ENCODE measurements around the gene NUP37.

Gene NUP37

GRCh38 chr12:102043928-102044327 is 76.0 kb downstream of the NUP37 start:
- Histone ChIP-seq H3K36me3 (ENCODE audit: insufficient read depth, low read length) (peaks cover 10% of the 10 kb centered on the region), H3K4me1 (ENCODE audit: insufficient read depth, low read length) (no peaks in the 10 kb centered on the region), H3K27me3 (ENCODE audit: insufficient read depth, low read length) (no peaks in the 10 kb centered on the region), H3K9me3 (ENCODE audit: low read length) (no peaks in the 10 kb centered on the region), H3K4me3 (ENCODE audit: low read length) (no peak overlapping the region), H2AFZ (ENCODE audit: low read depth, low read length) (no peak overlapping the region)

GRCh38 chr12:102033991-102034745 is 85.7 kb downstream of the NUP37 start:
- Histone ChIP-seq H3K4me3 (ENCODE audit: low read length) (no peak overlapping the region), H3K9me3 (ENCODE audit: low read length) (no peaks in the 10 kb centered on the region), H2AFZ (ENCODE audit: low read depth, low read length) (no peak overlapping the region), H3K4me1 (ENCODE audit: insufficient read depth, low read length) (no peaks in the 10 kb centered on the region), H3K36me3 (ENCODE audit: insufficient read depth, low read length) (peaks cover 7% of the 10 kb centered on the region), H3K27me3 (ENCODE audit: insufficient read depth, low read length) (no peaks in the 10 kb centered on the region)

- Histone ChIP-seq H3K4me1 (ENCODE audit: insufficient read depth, low read length) (no peaks in the 10 kb centered on the region), H3K27me3 (ENCODE audit: insufficient read depth, low read length) (no peaks in the 10 kb centered on the region), H3K4me3 (ENCODE audit: low read length) (no peak overlapping the region), H3K36me3 (ENCODE audit: insufficient read depth, low read length) (peaks cover 5% of the 10 kb centered on the region), H2AFZ (ENCODE audit: low read depth, low read length) (no peak overlapping the region), H3K9me3 (ENCODE audit: low read length) (no peaks in the 10 kb centered on the region)
Observed at GRCh38 chr12:102031852-102032251, 88.1 kb downstream of the NUP37 start.

- H2AFZ ChIP-seq (ENCODE audit: low read depth, low read length), result no peak overlapping the region
- no peak overlapping the region for H3K4me3 ChIP-seq (ENCODE audit: low read length)
- no peaks in the 10 kb centered on the region for H3K4me1 ChIP-seq (ENCODE audit: insufficient read depth, low read length)
- H3K27me3 ChIP-seq (ENCODE audit: insufficient read depth, low read length), result no peaks in the 10 kb centered on the region
- H3K36me3 ChIP-seq (ENCODE audit: insufficient read depth, low read length), result no peaks in the 10 kb centered on the region
- no peaks in the 10 kb centered on the region for H3K9me3 ChIP-seq (ENCODE audit: low read length)
Observed at GRCh38 chr12:102029141-102029540, 90.8 kb downstream of the NUP37 start.

- H3K27me3 ChIP-seq (ENCODE audit: insufficient read depth, low read length), result no peaks in the 10 kb centered on the region
- H3K4me3 ChIP-seq (ENCODE audit: low read length), result no peak overlapping the region
- H3K36me3 ChIP-seq (ENCODE audit: insufficient read depth, low read length), result peaks cover 6% of the 10 kb centered on the region
- H3K9me3 ChIP-seq (ENCODE audit: low read length), result no peaks in the 10 kb centered on the region
- no peak overlapping the region for H2AFZ ChIP-seq (ENCODE audit: low read depth, low read length)
- H3K4me1 ChIP-seq (ENCODE audit: insufficient read depth, low read length), result no peaks in the 10 kb centered on the region
Observed at GRCh38 chr12:102026728-102027127, 93.2 kb downstream of the NUP37 start.

GRCh38 chr12:102024765-102025164 is 95.1 kb downstream of the NUP37 start:
- Histone ChIP-seq H3K4me3 (ENCODE audit: low read length) (no peak overlapping the region), H3K9me3 (ENCODE audit: low read length) (no peaks in the 10 kb centered on the region), H2AFZ (ENCODE audit: low read depth, low read length) (no peak overlapping the region), H3K27me3 (ENCODE audit: insufficient read depth, low read length) (no peaks in the 10 kb centered on the region), H3K4me1 (ENCODE audit: insufficient read depth, low read length) (no peaks in the 10 kb centered on the region), H3K36me3 (ENCODE audit: insufficient read depth, low read length) (peaks cover 6% of the 10 kb centered on the region)

GRCh38 chr12:102023343-102023930 is 96.5 kb downstream of the NUP37 start:
- H3K4me3 ChIP-seq (ENCODE audit: low read length), result no peak overlapping the region
- H3K36me3 ChIP-seq (ENCODE audit: insufficient read depth, low read length), result peaks cover 6% of the 10 kb centered on the region
- H3K4me1 ChIP-seq (ENCODE audit: insufficient read depth, low read length), result no peaks in the 10 kb centered on the region
- H3K9me3 ChIP-seq (ENCODE audit: low read length), result no peaks in the 10 kb centered on the region
- H3K27me3 ChIP-seq (ENCODE audit: insufficient read depth, low read length), result no peaks in the 10 kb centered on the region
- no peak overlapping the region for H2AFZ ChIP-seq (ENCODE audit: low read depth, low read length)
